OCI-LY3 (cell line): Measurements from ENCODE around the gene CD164.

Experiments used
- H2AFZ ChIP-seq: fragments of 200-600, 300-600 bp; shearing (Covaris generic); 2 replicates; pipeline ENCODE4 v1.6.0; 2014; ENCODE audit warnings: antibody characterized with exemption, low read depth, low read length
- H3K27ac ChIP-seq: fragments of 200-600, 300-600 bp; sonication (generic); 2 replicates; pipeline ENCODE4 v1.5.1; 2014; ENCODE audit warnings: mild to moderate bottlenecking, low read length, moderate library complexity, mixed read lengths
- H3K27me3 ChIP-seq: fragments of 200-600, 300-600 bp; sonication (generic); 2 replicates; pipeline ENCODE4 v1.6.1; 2014; ENCODE audit warnings: low read depth, low read length, mixed read lengths
- H3K36me3 ChIP-seq: fragments of 200-600, 300-600 bp; sonication (generic); replicated peaks from 2 replicates; pipeline ENCODE3; 2014; ENCODE audit warnings: low read depth, low read length, mixed read lengths
- H3K4me1 ChIP-seq: fragments of 300-600, 200-600 bp; sonication (generic); 2 replicates; pipeline ENCODE4 v1.6.1; 2014; ENCODE audit warnings: low read length, mixed read lengths
- H3K4me2 ChIP-seq: fragments of 200-600, 300-600 bp; sonication (generic); 2 replicates; pipeline ENCODE4 v1.6.1; 2014; ENCODE audit warnings: low read length, mixed read lengths
- H3K4me3 ChIP-seq: fragments of 300-600, 200-600 bp; sonication (generic); 2 replicates; pipeline ENCODE4 v1.5.1; 2014; ENCODE audit warnings: antibody characterized with exemption, mild to moderate bottlenecking, low read length, moderate library complexity
- H3K79me2 ChIP-seq: fragments of 300-600, 200-600 bp; shearing (Covaris generic); 2 replicates; pipeline ENCODE4 v1.6.1; 2014; ENCODE audit warnings: mild to moderate bottlenecking, low read length, mixed read lengths
- H3K9ac ChIP-seq: fragments of 300-600, 200-600 bp; shearing (Covaris generic); 2 replicates; pipeline ENCODE4 v1.6.0; 2014; ENCODE audit warnings: mild to moderate bottlenecking, low read length, moderate library complexity
- H3K9me3 ChIP-seq: fragments of 200-600, 300-600 bp; shearing (Covaris generic); 2 replicates; pipeline ENCODE4 v1.6.1; 2014; ENCODE audit warnings: low read length, mixed read lengths; ENCODE audit not compliant: insufficient read depth
- H4K20me1 ChIP-seq: fragments of 200-600, 300-600 bp; sonication (generic); 2 replicates; pipeline ENCODE4 v1.6.1; 2016; ENCODE audit warnings: low read length, mixed read lengths; ENCODE audit not compliant: insufficient read depth
- EZH2phosphoT487 ChIP-seq: fragments of 200-600 bp; shearing (Covaris generic); IDR thresholded peaks from 2 replicates; pipeline ENCODE4 v1.6.1; 2018; ENCODE audit warnings: antibody characterized with exemption, mixed run types, low read depth
- TF ChIP-seq, protein P1 (sequence below): fragments of 200-600, 300-600 bp; sonication (generic); IDR thresholded peaks from 2 replicates; pipeline ENCODE4 v1.5.1; 2014; ENCODE audit warnings: antibody characterized with exemption, low read length, low read depth

The CD164 gene

DNA sequence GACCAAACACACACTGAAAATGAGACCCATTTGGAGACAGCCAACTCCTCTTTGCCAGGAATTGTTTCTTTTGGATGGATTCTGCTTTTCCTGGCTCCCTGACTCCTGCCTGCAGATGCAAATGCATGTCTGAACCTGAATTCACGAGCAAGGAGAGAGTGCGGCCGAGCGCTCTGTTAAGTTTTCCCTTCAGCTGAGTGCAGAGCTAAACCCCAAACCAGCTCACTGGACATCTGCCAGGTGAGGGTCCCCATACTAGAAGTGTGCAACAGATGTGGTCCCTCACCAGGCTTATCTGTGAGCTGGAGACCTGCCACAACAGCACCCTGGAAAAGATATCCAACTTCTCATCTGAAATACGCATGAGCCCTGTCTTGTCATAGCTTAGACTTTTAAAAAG is 59.0 kb downstream of the CD164 start:
- Histone ChIP-seq H3K4me2 (peak overlapping the region; percentile 16; the same call in 1 of the 2 replicates), H3K4me3 (no peak overlapping the region), H3K27me3 (no peaks in the 10 kb centered on the region), H3K9me3 (no peaks in the 10 kb centered on the region), H4K20me1 (no peaks in the 10 kb centered on the region), H3K9ac (no peak overlapping the region), H3K4me1 (peaks cover 8% of the 10 kb centered on the region), H3K27ac (no peak overlapping the region), H2AFZ (peak overlapping the region; percentile 44; the same call in 1 of the 2 replicates), H3K36me3 (no peaks in the 10 kb centered on the region), H3K79me2 (no peaks in the 10 kb centered on the region)
- TF ChIP-seq, protein P1, sequence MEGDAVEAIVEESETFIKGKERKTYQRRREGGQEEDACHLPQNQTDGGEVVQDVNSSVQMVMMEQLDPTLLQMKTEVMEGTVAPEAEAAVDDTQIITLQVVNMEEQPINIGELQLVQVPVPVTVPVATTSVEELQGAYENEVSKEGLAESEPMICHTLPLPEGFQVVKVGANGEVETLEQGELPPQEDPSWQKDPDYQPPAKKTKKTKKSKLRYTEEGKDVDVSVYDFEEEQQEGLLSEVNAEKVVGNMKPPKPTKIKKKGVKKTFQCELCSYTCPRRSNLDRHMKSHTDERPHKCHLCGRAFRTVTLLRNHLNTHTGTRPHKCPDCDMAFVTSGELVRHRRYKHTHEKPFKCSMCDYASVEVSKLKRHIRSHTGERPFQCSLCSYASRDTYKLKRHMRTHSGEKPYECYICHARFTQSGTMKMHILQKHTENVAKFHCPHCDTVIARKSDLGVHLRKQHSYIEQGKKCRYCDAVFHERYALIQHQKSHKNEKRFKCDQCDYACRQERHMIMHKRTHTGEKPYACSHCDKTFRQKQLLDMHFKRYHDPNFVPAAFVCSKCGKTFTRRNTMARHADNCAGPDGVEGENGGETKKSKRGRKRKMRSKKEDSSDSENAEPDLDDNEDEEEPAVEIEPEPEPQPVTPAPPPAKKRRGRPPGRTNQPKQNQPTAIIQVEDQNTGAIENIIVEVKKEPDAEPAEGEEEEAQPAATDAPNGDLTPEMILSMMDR: no peak
- TF ChIP-seq EZH2phosphoT487: no peak

DNA sequence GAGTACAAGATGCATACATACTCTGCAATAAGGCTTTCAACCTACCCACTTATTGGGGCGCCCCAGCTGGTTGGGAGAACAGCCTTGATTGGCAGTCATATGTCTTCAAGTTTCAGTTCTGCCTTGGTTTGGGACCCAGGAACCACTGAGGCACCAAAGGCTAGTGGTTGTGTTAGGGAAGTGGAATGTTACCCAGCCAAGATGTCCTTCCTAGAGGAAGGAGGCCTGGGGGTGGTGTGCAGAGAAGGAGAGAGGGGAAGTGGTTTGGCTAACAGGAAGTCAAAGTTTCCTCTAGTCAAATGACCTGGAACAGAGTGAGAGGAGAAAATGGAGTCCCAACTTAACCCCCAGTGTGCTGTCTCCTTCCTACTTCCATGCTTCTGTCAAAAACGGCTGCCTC is 59.4 kb downstream of the CD164 start:
- H3K4me2 ChIP-seq: peak overlapping the region; percentile 16; the same call in 1 of the 2 replicates

DNA sequence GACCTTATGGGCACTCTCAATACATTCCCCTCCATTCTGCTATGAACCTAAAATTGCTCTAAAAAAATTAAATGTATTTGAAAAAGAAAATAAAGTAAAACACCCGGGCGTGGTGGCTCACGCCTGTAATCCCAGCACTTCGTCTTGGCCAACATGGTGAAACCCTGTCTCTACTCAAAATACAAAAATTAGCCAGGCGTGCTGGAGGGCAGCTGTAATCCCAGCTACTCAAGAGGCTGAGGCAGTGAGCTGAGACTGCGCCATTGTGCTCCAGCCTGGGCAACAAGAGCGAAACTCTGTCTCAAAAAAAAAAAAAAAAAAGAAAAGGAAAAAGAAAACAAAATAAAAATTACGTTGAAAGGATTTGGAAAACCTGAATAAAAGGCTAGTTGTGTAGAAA is 60.5 kb downstream of the CD164 start:
- H3K27me3 ChIP-seq: no peaks in the 10 kb centered on the region
- no peak overlapping the region for H3K27ac ChIP-seq
- no peaks in the 10 kb centered on the region for H3K79me2 ChIP-seq
- H3K4me1 ChIP-seq: peaks cover 15% of the 10 kb centered on the region
- H2AFZ ChIP-seq: no peak overlapping the region
- H3K9ac ChIP-seq: no peak overlapping the region
- H3K4me3 ChIP-seq: no peak overlapping the region
- H3K4me2 ChIP-seq: no peak overlapping the region
- H3K36me3 ChIP-seq: no peaks in the 10 kb centered on the region
- H4K20me1 ChIP-seq: no peaks in the 10 kb centered on the region
- no peak for TF ChIP-seq EZH2phosphoT487
- TF ChIP-seq, protein P1: no peak
- H3K9me3 ChIP-seq: no peaks in the 10 kb centered on the region

More for the DNA sequence above, 59.4 kb downstream of the CD164 start:
- TF ChIP-seq, protein P1: no peak
- TF ChIP-seq EZH2phosphoT487: no peak
- Histone ChIP-seq H3K9ac (no peak overlapping the region), H3K27ac (no peak overlapping the region), H3K27me3 (no peaks in the 10 kb centered on the region), H2AFZ (peak overlapping the region; percentile 44; the same call in 1 of the 2 replicates), H4K20me1 (no peaks in the 10 kb centered on the region), H3K36me3 (no peaks in the 10 kb centered on the region), H3K4me3 (no peak overlapping the region), H3K79me2 (no peaks in the 10 kb centered on the region), H3K9me3 (no peaks in the 10 kb centered on the region), H3K4me1 (peaks cover 8% of the 10 kb centered on the region)

DNA sequence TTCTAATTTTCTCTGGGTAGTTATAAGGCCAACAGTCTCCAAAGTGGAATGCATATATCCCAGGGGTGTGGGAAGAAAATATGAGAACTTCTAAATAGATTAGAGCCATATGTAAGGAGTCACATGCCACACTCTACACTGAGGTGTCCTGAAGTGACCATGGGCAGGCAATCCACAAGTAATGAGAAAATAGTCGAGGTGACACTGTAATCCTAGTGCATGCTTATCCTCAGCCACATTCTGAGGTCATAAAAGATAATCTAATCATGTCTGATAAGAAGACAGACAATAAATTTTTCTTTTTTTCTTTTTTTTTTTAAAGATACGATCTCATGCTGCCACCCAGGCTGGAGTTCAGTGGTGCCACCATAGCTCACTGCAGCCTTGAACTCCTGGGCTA is 62.2 kb downstream of the CD164 start:
- no peak for TF ChIP-seq EZH2phosphoT487
- TF ChIP-seq, protein P1: no peak
- Histone ChIP-seq H3K4me3 (no peak overlapping the region), H3K36me3 (no peaks in the 10 kb centered on the region), H2AFZ (no peak overlapping the region), H3K27me3 (no peaks in the 10 kb centered on the region), H3K9me3 (no peaks in the 10 kb centered on the region), H3K4me1 (peaks cover 15% of the 10 kb centered on the region), H3K4me2 (no peak overlapping the region), H3K79me2 (no peaks in the 10 kb centered on the region), H3K27ac (no peak overlapping the region), H3K9ac (no peak overlapping the region), H4K20me1 (no peaks in the 10 kb centered on the region)
